Measurements from ENCODE around the gene SLK.
A peak's percentile ranks its signal among the peaks of the same experiment; 100 is the strongest.

Gene SLK

GRCh38 chr10:103979530-103979929, 12.6 kb downstream of the SLK start:
- H3K9ac ChIP-seq (ENCODE audit: low read depth, low read length, poor library complexity, severe bottlenecking) = no peak overlapping the region
- H3K9me2 ChIP-seq (replicated peaks; ENCODE audit: low read depth, low read length) = no peaks in the 10 kb centered on the region
- H4K20me1 ChIP-seq (ENCODE audit: insufficient read depth, low read length, poor library complexity, severe bottlenecking) = no peaks in the 10 kb centered on the region
- H3K9me3 ChIP-seq (ENCODE audit: insufficient read depth, low read depth, low read length) = no peaks in the 10 kb centered on the region
- no peak overlapping the region for H2AFZ ChIP-seq (ENCODE audit: low read length)
- no peak for TF ChIP-seq CTCF (conservative IDR thresholded peaks at IDR 0.05; ENCODE audit: low read length)
- TF ChIP-seq EZH2phosphoT487 (IDR thresholded peaks at IDR 0.05; ENCODE audit: borderline replicate concordance) = no peak
- H3K27me3 ChIP-seq (ENCODE audit: insufficient read depth, low read length, poor library complexity, severe bottlenecking) = no peaks in the 10 kb centered on the region
- peaks cover 21% of the 10 kb centered on the region for H3F3A ChIP-seq (ENCODE audit: low read depth)
- H3K4me1 ChIP-seq (ENCODE audit: insufficient read depth, low read length, poor library complexity, severe bottlenecking) = peaks cover 65% of the 10 kb centered on the region
- no peaks in the 10 kb centered on the region for H3K36me3 ChIP-seq (ENCODE audit: insufficient read depth, low read length)
- H3K79me2 ChIP-seq (ENCODE audit: insufficient read depth, low read length) = peaks cover 81% of the 10 kb centered on the region
- H3K4me3 ChIP-seq (ENCODE audit: low read length, poor library complexity, severe bottlenecking) = peak overlapping the region; percentile 39
- peak overlapping the region; percentile 62 for H3K4me2 ChIP-seq (ENCODE audit: low read depth, low read length, poor library complexity, severe bottlenecking)

- H3K9me2 ChIP-seq (replicated peaks; ENCODE audit: low read depth, low read length) = no peaks in the 10 kb centered on the region
- no peak overlapping the region for H2AFZ ChIP-seq (ENCODE audit: low read length)
- H4K20me1 ChIP-seq (ENCODE audit: insufficient read depth, low read length, poor library complexity, severe bottlenecking) = no peaks in the 10 kb centered on the region
- H3F3A ChIP-seq (ENCODE audit: low read depth) = peaks cover 21% of the 10 kb centered on the region
- H3K9ac ChIP-seq (ENCODE audit: low read depth, low read length, poor library complexity, severe bottlenecking) = no peak overlapping the region
- H3K79me2 ChIP-seq (ENCODE audit: insufficient read depth, low read length) = peaks cover 83% of the 10 kb centered on the region
- no peaks in the 10 kb centered on the region for H3K9me3 ChIP-seq (ENCODE audit: insufficient read depth, low read depth, low read length)
- peak overlapping the region; percentile 39 for H3K4me3 ChIP-seq (ENCODE audit: low read length, poor library complexity, severe bottlenecking)
- no peaks in the 10 kb centered on the region for H3K27me3 ChIP-seq (ENCODE audit: insufficient read depth, low read length, poor library complexity, severe bottlenecking)
- H3K4me1 ChIP-seq (ENCODE audit: insufficient read depth, low read length, poor library complexity, severe bottlenecking) = peaks cover 66% of the 10 kb centered on the region
- no peaks in the 10 kb centered on the region for H3K36me3 ChIP-seq (ENCODE audit: insufficient read depth, low read length)
- H3K4me2 ChIP-seq (ENCODE audit: low read depth, low read length, poor library complexity, severe bottlenecking) = peak overlapping the region; percentile 62
- no peak for TF ChIP-seq EZH2phosphoT487 (IDR thresholded peaks at IDR 0.05; ENCODE audit: borderline replicate concordance)
- no peak for TF ChIP-seq CTCF (conservative IDR thresholded peaks at IDR 0.05; ENCODE audit: low read length)
These were observed 13.5 kb downstream of the SLK start for GRCh38 chr10:103980288-103980906.

- peaks cover 75% of the 10 kb centered on the region for H3K79me2 ChIP-seq (ENCODE audit: insufficient read depth, low read length)
- no peaks in the 10 kb centered on the region for H3K27me3 ChIP-seq (ENCODE audit: insufficient read depth, low read length, poor library complexity, severe bottlenecking)
- H3F3A ChIP-seq (ENCODE audit: low read depth) = peaks cover 21% of the 10 kb centered on the region
- H3K9me3 ChIP-seq (ENCODE audit: insufficient read depth, low read depth, low read length) = no peaks in the 10 kb centered on the region
- H3K4me3 ChIP-seq (ENCODE audit: low read length, poor library complexity, severe bottlenecking) = peak overlapping the region; percentile 72
- no peak overlapping the region for H2AFZ ChIP-seq (ENCODE audit: low read length)
- H3K4me2 ChIP-seq (ENCODE audit: low read depth, low read length, poor library complexity, severe bottlenecking) = peak overlapping the region; percentile 89
- H3K36me3 ChIP-seq (ENCODE audit: insufficient read depth, low read length) = no peaks in the 10 kb centered on the region
- H4K20me1 ChIP-seq (ENCODE audit: insufficient read depth, low read length, poor library complexity, severe bottlenecking) = no peaks in the 10 kb centered on the region
- H3K9me2 ChIP-seq (replicated peaks; ENCODE audit: low read depth, low read length) = no peaks in the 10 kb centered on the region
- TF ChIP-seq CTCF (conservative IDR thresholded peaks at IDR 0.05; ENCODE audit: low read length) (peak; percentile 63), EZH2phosphoT487 (IDR thresholded peaks at IDR 0.05; ENCODE audit: borderline replicate concordance) (no peak)
- H3K4me1 ChIP-seq (ENCODE audit: insufficient read depth, low read length, poor library complexity, severe bottlenecking) = peaks cover 59% of the 10 kb centered on the region
- H3K9ac ChIP-seq (ENCODE audit: low read depth, low read length, poor library complexity, severe bottlenecking) = peak overlapping the region; percentile 74
These were observed 15.7 kb downstream of the SLK start for GRCh38 chr10:103982639-103983038.
